HuH-7.5 (cell line): ENCODE results near the gene TERT.
"Not testable (repeated sequence)": the region's sequence is repeated elsewhere in the genome, so short reads cannot be mapped to it uniquely, and the experiment has no call there.

Experiments
- DNase-seq: peaks from one replicate; pipeline ENCODE4 v3.0.0; 2011; ENCODE audit warnings: low spot score

The TERT gene

DNA sequence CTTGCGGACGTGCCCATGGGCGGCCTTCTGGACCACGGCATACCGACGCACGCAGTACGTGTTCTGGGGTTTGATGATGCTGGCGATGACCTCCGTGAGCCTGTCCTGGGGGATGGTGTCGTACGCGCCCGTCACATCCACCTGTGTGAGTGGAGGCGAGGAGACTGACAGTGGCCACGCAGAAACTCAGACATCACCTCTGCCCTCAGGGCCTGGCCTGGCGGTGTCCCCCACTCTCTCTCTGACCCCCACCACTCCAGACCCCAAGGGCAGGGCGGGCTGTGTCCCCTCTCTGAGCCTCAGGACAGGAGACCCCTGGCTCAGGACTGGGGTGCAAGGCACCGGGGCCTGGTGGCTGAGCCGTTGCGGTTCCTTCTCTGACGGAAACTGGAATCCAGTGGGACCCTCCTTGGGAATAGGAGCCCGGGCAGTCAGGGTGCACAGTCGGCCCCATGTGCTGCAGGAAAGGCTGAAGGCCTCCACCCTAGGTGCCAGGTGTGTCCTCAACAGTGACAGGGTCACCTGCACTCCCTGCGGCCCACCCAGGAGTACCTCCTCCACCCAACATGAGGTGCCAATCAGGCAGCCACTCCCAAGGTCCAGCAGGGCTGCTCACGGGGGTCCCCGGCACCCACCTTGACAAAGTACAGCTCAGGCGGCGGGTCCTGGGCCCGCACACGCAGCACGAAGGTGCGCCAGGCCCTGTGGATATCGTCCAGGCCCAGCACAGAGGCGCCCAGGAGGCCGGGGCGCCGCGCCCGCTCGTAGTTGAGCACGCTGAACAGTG is 16.0 kb downstream of the TERT start:
- DNase-seq: no peak

DNA sequence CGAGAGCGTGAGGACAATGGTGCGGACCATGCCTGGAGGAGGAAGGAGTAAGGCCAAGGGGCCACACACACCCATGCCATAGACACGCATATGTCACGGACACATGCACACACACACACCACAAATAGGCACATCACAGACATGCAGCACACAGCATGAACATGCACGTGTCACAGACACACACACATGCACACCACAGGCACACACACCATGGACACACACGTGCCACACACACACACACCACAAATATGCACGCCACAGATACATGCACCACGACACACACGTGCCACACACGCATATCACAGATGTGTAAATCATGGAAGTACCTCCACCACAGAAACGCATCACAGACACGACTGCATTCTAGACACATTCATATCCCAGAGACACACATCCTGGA is 16.7 kb downstream of the TERT start:
- no peak for DNase-seq

DNA sequence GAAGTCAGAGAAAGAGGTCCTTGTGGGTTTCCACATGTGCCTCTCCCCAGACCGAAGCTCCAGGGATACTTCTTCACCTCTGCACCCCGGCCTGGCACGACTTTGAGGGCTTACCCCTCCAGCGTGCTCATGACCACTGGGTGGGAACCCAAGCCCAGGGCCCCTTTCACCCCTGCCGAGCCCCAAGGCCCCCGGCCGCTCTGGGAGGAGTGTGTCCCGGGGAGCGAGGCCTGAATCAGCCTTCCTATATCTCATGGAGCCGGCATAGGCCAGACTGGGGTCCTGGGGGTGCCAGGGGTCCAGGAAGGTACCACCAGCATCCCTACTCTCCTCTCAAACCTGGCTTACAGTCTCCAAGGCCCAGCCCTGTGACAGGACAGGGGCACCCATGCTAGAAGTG is 17.1 kb downstream of the TERT start:
- no peak for DNase-seq

DNA sequence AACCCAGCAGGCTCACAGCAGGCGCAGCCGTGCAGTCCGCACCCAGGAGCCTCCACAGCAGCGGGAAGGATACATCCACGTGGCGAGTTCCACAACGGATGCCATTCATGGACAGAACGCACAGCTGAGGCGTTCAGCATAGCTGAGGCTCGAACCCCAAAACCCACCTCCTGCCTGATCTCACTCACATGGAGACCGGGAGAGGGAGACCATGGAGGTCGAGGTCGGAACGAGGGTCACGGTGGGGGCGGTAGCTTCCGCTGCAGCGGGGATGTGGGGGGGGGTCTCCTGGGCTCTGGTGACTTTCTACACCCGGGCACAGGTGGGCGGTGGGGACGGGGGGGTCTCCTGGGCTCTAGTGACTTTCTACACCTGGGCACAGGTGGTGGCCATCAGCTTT is 17.5 kb downstream of the TERT start:
- no peak for DNase-seq

DNA sequence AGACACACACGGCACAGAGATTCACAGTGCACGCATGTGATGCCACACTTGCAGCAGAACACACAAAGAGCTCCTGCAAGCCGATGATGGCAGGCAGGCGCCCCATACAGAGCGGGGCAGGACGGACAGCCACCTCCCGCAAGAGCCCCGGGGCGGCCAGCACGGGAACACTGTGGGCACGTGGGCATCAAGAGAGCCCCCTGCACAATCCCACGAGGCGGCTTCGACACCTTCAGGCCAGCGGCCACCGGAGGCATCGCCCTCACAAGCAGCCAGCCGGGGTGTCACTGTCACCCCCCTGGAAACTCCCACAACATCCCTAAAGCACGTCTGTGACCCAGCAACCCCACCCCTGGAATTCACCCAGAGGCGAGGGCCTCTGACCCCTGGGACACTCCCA is 17.9 kb downstream of the TERT start:
- no peak for DNase-seq

DNA sequence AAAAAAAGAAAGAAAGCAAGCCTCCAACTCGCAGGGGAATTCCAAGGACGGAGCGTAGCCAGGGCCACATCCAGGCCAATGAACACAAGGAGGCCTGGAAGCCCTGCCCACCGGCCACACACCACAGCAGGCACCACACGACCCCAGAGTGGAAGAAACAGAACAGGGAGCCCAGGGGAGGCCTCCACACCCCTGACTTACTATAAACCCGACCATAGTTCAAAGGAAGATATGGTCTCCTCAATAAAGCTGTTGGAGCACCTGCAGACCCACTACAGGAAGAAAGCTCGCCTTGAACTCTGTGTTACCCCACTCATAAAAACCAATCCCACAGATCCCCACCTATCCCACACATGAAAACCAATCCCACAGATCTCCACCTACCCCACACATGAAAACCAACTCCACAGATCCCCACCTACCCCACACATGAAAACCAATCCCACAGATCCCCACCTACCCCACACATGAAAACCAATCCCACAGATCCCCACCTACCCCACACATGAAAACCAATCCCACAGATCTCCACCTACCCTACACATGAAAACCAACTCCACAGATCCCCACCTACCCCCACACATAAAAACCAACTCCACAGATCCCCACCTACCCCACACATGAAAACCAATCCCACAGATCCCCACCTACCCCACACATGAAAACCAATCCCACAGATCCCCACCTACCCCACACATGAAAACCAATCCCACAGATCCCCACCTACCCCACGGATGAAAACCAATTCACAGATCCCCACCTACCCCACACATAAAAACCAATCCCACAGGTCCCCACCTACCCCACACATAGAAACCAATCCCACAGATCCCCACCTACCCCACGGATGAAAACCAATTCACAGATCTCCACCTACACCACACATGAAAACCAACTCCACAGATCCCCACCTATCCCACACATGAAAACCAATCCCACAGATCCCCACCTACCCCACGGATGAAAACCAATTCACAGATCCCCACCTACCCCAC is 19.2 kb downstream of the TERT start:
- DNase-seq: not testable (repeated sequence)

DNA sequence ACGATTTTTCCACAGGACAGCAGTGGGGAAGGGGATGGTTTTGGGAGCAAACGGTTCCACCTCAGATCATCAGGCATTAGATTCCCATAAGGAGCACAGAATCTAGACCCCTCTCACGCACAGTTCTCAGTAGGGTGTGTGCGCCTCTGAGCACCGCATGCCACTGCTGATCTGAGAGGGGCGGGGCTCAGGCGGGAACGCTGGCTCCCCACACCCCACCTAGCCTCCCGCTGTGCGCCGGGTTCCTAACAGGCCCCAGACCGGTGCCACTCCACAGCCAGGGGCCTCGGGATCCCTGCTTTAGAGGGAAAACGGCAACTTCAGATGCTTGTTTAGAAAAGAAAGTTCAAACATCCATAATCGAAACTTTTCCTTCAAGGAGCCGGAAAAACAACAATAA is 20.4 kb downstream of the TERT start:
- no peak for DNase-seq

DNA sequence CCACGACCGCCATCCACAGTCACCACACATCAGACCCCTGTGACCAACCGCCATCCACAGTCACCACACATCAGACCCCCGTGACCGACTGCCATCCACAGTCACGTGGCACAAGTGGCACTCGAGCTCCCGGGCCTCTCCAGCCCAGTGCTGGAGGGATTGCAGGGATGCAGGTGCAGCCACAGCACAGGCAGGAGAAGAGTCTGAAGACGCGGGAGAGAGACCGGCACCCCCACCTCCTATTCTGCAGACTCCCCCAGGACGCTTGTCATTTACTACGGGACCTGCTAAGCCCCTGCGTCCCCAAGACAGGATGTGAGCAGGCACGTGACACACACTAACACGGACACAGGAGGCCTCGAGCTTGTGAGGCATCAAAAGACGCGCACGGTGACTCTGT is 21.1 kb downstream of the TERT start:
- DNase-seq: no peak

DNA sequence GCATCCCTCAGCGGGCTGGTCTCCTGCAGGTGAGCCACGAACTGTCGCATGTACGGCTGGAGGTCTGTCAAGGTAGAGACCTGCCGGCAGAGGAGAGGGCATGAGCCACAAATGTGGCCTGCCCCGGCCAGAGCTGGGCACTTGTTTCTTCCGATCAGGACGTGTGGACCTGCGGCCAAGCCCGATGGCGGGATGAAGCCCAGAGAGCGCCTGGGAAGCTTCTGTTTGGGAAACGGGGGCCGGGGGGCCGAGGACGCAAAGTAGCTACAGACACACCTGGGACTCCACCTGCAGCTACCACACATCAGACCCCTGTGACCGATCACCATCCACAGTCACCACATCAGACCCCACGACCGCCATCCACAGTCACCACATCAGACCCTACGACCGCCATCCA is 22.7 kb downstream of the TERT start:
- DNase-seq: no peak

DNA sequence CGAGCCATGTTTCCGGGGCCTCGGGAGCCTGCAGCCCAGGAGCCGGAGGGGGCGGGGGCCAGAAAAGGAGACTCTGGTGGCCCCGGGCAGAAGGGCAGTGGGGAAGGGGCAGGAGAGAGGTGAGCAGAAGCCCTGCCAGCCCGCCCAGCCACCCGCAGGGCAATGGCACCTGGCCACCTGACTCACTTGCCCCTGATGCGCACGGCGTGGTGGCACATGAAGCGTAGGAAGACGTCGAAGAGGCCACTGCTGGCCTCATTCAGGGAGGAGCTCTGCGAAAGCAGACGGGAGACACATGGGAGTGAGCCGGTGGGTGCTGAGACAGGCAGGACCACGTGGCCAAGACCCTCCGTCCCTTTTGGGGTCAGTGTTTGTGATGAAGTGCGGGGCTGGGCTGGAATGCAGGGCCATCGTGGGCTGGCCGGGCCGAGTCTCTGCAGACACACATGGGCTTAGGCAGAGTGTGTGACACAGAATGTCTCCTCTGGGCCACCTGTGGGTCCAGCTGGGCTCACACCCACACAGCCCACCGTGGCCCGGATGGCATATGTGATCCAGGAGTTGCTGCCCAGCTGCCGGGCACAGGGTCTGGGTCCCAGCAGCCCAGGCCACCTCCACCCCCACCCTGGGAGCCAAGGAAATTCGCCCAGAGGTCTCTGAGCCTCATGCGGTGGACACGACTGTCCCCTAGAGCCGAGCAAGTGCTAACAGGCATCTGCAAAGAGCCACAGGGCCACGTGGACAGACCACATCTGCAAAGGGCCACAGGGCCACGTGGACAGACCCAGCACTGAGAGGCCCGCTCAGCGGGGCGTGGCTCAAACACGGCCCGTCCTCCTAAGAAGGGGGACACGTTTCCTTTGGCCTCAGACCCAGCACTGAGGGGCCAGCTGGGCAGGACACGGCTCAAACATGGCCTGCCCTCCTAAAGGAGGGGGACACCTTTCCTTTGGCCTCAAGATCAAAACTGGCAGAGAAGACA is 23.6 kb downstream of the TERT start:
- DNase-seq: no peak

DNA sequence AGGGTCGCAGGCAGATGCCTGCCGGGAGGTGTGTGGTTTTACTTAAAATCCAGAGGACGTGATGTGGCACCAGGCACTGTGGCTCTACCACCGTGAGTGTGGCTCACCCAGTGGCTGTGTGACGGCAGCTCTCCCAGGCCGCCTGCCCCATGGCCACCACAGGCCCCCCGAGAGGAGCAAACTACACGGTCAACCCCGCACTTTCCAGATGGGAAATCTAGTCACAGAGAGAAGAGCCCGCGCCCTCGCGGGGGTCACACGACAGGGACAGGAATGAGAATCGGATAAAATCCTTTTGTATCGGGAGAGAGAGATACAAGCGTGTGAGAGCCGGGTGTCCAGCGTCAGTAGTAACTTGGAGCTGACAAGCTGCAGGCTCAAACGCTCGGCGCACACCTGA is 24.4 kb downstream of the TERT start:
- no peak for DNase-seq

DNA sequence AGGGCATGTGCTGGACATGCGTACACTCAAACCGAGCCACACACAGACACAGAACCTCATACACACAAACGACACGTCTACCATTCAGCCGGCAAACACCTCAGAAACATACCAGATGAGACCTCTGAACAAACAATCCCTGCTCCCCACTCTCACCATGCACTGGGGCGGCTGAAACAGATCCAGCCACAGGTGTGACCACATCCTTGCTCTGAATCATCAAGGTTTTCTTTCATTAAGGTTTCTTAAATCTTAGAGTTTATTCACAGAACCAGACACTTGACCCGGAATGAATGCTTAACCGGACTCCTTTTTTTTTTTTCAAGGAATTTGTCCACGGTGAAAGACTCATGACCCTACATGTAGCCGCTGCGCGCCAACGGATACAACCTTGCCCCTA is 26.2 kb downstream of the TERT start:
- DNase-seq: no peak

DNA sequence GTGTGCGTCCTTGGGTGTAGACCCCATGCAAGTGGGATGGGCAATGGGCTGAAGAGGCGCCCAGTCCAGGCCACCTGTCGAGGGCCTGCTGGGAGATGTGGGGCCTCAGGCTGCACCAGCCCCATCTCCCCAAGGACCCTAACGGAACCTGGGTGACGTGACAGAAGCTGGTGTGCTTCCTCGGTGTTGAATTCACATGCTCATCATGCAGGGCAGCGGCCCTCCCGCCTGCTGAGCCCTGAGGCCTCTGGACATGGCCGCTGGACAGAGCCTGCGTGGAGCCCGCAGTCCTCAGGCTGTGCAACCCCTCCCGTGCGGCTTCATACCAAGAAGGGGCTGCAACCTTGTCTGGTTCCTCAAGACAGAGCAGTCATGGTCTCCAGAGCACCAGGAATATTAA is 26.8 kb downstream of the TERT start:
- no peak for DNase-seq

DNA sequence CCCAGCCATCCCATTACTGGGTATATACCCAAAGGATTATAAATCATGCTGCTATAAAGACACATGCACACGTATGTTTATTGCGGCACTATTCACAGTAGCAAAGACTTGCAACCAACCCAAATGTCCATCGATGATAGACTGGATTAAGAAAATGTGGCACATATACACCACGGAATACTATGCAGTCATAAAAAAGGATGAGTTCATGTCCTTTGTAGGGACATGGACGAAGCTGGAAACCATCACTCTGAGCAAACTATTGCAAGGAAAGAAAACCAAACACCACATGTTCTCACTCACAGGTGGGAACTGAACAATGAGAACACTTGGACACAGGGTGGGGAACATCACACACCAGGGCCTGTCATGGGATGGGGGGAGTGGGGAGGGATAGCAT is 27.4 kb downstream of the TERT start:
- DNase-seq: not testable (repeated sequence)

DNA sequence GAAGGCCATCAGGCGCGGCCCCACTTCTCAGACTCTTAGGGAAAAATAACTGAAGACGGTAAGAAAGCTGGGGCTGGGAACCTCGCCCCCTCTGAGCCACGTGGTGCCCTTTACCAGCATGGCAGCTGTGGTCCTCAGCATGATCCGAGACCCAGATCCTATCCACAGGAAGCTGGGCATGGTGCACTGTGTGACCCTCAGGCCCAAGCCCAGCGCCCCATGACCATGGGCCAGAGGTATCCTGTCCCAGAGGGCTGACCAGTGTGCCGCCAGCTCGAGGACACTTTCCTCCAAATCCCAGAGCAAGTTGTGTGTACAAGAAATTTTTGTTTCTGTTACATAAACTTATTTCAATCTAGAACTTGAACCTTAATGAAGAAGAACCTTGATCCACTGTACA is 28.1 kb downstream of the TERT start:
- no peak for DNase-seq

DNA sequence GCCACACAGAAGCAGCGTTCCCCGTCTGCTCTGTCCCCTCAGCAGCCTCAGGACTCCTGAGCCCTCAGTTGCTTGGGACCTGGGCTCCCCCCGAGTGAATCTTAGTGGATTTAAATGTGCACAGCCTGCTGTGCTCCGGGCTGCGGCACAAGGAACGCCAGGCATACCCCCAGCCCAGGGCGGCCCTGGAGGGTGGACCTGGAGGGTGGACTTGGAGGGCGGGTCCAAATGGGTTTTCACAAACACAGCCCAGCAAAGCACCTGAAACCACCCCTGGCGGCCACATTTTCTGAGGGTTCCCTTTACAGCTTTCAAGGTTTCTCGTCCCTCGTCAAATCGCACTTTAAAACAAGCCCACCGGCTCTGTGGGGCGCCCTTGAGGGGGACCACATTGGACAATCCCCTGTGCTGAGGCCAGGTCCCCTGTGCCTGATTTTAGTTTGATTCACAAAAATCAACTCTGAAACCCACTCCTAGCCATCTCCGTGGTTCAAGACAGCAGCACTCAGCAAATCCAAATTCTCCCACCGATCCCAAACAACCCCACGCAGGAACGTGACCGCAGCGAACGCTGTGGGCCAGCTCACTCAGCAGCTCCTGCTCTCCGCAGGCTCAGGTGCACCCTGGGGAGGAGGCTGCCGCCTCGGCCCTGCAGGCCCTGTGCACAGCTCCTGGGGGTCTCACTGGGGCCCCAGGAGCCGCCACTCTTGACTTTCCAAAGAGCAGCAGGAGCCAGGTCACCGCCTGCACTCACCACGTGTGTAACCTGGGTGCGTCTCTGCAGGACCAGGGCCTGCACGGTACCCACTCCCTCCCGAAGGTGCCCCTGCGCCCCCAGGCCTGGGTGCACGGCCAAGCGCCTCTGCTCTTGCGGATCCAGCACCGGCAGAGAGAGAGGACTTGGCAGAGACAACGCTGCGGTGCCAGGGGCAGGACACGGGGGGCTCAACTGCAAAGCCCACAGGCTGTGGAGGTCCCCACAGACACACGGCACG is 29.1 kb downstream of the TERT start:
- no peak for DNase-seq

DNA sequence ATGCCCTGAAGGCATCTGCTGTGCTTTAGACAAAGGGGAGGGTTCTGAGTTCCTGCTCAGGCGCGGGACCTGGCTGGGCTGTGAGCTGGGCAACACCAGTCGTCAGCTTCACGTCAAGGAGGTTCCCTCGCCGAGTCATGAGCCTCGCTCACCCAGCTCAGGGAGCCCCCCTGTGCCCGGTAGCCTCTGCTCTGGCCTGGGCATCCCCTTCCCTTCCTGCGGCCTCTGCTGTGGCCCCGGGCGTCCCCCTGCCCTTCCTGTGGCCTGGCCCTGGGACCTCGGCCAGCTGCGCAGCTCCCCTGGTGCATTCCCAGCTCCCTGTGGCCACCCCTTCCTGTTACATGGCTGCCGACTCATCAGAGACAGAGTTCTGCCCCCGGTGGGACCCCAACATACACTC is 29.8 kb downstream of the TERT start:
- no peak for DNase-seq

DNA sequence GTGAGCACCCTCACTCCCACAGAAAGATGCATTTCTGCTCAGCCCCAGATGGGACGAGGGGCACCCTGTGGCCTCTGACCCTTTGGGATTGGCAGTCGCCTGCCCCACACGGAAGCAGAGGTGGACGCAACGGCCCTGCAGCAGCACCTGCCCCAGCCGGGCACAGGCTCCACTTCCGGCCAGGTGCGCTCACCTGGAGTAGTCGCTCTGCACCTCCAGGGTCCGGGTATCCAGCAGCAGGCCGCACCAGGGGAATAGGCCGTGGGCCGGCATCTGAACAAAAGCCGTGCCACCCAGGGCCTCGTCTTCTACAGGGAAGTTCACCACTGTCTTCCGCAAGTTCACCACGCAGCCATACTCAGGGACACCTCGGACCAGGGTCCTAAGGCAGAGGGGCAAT is 30.7 kb downstream of the TERT start:
- DNase-seq: no peak

DNA sequence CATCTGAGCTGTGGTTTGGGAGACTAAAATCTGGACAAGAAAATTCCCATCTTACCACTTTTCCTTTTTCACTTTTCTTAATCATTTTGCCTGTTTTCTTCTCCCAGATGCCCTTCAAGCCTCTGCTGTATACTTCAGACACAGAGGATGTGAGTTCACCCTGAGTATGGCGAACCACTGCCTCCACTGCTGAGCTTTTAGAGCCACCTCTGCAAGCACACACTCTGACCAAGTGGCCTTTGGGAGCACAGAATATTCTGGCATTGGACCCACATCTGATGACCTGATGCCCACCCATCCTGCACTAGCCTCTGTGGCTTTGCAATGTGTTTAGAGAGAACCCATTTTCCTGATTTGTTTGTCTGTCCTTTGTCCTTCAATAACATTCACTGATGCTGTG is 32.5 kb downstream of the TERT start:
- DNase-seq: no peak

DNA sequence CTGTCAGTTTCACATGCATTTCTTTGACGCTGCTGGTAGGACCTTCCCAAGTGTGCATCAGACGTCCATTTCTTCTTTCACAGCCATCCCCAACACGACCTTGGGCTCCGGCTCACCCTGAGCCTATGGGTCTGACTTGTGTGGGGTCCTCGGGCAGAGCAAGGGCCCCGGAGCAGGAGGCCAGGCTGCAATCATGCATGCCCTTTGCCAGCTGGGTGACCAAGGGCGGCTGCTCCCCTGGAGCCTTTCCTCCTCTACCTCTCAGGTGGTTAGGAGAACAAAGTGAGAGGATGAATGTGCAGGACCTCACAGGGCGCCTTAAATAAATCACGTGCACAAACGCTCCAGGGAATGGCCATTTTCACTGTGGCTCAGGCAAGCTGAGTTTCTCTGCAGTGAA is 33.2 kb downstream of the TERT start:
- no peak for DNase-seq
